HG03095 (cell line): Measurements from ENCODE around the gene CFAP74.

Experiments
- ATAC-seq: cut with Tn5 transposase; IDR thresholded peaks from one replicate; pipeline ENCODE4 v1.9.1; 2021; ENCODE audit warnings: moderate library complexity; ENCODE audit not compliant: unreplicated experiment

The CFAP74 gene

GRCh38 chr1:1972976-1973715 is 30.4 kb downstream of the CFAP74 start:
- ATAC-seq: no peak

GRCh38 chr1:1971688-1972087 is 31.9 kb downstream of the CFAP74 start:
- ATAC-seq: no peak

GRCh38 chr1:1971017-1971416 is 32.6 kb downstream of the CFAP74 start:
- ATAC-seq: no peak

DNA sequence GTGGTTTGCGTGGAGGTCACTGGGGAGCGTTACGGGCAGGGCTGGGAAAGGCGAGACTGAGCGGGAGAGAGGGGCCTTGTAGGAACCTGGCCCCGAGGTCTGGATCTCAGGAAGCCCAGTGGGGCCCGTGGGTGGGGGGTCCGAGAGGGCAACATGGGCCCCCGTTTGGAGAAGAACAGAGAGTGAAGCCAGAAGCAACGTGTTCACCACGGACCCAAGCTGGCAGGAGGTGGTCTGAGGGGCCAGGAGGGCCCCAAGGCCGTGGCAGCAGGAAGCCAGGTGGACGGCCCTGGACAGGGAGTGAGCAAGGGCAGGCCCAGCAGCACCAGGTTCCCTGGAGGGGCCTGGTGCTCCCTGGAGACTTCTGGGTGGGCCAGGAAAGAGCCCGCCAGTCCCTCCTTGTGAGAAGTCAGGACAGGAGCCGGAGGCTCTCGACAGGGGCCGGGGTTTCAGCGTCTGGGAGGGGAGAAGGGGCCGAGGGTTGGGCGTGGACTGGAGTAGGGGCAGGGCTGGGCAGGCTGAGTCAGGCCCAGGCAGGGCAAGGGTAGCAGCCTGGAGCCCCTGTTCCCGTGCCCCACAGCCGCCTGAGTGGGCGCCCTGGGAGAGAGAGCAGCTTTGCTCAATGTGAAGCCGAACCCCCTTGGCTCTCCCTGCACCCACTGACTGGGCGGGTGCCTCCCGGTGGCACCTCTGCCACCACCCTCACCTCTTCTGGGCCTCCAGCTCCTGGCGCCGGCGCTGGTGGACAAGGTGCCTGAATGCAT is 33.5 kb downstream of the CFAP74 start:
- ATAC-seq: no peak

DNA sequence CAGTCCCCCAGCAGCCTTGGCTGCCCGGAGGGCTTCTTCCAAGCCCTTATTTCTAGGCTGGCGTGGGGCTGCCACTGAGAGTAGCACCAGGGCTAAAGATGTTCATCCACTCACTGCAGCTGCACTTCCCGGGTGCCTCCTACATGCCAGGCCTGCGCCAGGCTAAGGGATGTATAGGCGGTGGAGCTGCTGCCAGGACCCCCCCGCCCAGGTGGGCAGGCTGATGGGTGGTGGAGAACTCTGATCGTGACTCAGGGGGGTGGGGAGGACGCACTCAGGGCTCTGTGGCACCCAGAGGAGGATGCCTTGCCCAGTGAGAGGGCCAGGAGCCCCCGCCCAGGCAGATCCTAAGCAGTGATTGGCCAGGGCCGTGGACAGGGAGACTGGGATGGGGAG is 34.1 kb downstream of the CFAP74 start:
- no peak for ATAC-seq

DNA sequence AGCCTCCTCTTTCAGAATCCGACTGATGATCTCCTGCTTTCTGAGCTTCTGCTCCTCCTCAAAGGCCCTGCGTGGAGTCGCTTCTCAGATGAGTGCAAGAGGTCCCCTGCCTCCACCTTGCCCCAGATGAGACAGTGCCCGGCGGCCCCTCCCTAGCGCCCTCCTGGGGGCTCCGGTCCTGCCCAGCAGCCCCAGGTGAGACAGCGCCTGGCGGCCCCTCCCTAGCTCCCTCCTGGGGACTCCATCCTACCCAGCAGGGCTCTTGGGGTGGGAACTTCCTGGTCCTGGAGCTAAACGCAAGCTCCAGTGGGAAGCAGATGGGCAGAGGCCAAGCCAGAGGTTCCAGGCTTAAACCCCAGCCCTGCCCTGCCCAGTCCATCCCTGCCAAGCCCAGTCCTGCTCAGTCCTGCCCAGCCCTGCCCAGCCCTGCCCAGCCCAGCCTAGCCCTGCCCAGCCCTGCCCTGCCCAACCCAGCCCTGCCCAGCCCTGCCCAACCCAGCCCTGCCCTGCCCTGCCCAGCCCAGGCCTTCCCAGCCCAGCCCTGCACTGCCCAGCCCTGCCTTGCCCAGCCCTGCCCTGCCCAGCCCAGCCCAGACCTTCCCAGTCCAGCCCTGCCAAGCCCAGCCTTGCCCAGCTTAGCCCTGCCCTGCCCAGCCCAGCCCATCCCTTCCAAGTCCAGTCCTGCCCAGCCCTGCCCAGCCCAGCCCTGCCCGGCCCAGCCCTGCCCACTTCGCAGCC is 34.6 kb downstream of the CFAP74 start:
- no peak for ATAC-seq

GRCh38 chr1:1967879-1968278 is 35.7 kb downstream of the CFAP74 start:
- ATAC-seq: no peak

- no peak for ATAC-seq
These were observed 36.4 kb downstream of the CFAP74 start for GRCh38 chr1:1967151-1967550.

DNA sequence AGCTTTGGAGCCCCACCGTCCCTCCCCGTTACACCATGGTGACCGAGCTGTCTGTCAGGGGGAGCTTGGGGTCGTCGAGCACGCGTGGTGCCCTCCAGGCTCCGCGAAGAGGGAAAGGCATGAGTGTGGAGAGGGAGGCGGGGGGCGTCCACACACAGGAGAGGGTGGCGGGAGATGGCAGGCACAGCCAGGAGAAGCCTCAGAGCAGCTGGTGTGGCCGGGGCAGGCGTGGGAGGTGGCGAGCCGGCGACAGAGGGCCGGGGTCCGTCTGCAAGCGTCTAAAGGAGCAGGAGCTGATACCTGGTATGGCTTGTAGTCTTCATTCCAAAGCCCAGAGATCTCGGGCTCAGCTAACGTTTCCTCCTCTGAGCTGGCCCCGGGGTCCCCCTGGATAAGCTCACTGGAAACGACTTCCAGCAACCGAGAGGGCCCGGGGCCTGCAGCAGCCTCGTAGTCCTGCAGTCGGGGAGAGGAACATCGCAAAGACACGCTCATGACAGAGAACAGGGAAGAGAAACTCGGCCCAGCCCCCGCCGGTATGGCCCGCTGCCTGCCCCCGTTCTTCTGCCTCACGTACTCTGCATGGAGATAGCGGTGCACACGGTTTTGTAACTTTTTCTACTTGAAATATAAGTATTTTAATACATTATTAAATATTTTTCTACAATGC is 37.4 kb downstream of the CFAP74 start:
- no peak for ATAC-seq

- no peak for ATAC-seq
These were observed 38.0 kb downstream of the CFAP74 start for GRCh38 chr1:1965546-1965945.

DNA sequence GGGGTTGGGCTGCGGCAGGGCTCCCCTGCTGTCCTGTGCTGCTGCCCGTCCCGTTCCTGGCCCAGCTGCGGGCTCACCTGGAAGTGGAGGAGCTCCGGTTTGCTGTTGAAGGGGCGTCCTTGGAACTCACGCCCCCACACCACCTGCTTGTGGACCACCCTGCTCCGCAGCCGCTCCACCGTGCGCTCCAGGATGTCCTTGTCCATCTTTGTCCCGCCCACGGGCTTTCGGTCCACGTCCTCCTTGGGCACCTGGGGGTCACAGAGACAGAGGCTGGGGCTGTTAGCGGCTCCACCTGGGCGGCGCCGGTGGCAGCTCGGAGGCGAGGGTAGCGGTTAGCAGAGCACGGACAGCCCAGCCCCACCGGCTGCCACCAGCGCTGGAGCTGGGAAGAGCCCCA is 38.8 kb downstream of the CFAP74 start:
- no peak for ATAC-seq

GRCh38 chr1:1963570-1963969 is 40.0 kb downstream of the CFAP74 start:
- ATAC-seq: no peak

- ATAC-seq: no peak
These were observed 40.8 kb downstream of the CFAP74 start for GRCh38 chr1:1962752-1963151.

DNA sequence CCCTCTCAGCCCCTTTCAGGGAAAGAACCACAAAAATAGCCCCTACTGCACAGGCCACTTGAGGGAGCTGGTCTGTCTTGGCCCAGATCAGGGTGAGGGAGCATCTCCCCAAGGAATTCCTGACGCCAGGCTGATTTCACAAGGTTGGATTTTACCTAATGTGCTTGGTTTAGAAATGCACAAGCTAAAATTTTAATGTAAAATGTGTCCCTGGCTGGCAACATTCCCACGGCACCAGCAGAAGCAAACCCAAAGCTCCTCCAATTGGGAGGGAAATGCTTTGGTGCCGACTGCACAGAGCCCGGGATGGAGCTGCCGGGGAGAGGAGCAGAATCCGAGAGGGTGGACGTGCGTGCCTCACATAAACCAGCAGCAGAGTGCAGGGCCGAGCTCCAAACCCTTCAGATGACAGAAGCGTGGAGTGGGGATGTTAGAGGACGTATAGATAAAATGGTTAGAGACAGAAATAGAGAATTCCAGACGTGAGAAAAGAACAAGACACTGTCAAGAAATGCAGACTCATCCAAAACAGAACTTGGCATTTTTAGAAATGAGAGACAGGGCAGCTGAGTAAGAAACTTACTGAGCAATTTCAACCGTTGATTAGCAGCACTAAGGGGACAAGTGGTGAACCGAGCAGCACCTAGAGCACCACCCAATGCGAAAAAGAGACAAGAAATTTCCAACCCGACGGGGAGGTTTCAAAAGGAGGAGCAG is 42.9 kb downstream of the CFAP74 start:
- no peak for ATAC-seq

DNA sequence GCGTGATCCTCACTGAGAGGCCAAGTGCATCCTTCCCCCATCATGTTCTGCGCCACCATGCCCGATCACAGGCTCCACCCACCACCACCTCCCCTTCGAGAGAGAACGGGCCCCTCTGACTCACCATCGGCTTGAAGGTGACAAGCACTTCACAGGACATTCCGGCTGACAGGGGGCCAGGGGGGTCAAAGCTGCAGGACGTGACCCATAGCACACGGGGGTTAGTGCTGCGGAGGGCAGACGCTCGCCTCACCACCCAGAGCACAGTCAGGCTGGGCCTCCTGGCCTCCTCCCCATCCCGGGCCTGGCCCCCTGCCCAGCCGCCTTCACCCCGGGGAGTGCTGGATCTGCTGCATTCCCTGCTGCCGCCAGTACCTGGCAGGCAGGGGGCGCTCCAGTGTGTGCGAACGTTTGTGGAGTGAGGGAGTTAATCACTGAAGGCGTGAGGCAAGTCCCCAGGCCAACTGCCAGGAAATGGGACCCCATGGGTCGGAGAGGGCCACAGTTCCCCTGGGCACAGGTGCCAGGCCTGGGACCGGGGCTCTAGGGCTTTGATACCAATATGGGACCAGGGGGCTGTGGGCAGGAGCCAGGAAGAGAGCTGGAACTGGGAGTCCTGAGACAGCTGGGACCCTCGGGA is 43.6 kb downstream of the CFAP74 start:
- no peak for ATAC-seq

- ATAC-seq: no peak
These were observed 44.1 kb downstream of the CFAP74 start for GRCh38 chr1:1959459-1959839.

- no peak for ATAC-seq
These were observed 45.5 kb downstream of the CFAP74 start for GRCh38 chr1:1958071-1958541.

GRCh38 chr1:1957533-1957961 is 46.0 kb downstream of the CFAP74 start:
- no peak for ATAC-seq

DNA sequence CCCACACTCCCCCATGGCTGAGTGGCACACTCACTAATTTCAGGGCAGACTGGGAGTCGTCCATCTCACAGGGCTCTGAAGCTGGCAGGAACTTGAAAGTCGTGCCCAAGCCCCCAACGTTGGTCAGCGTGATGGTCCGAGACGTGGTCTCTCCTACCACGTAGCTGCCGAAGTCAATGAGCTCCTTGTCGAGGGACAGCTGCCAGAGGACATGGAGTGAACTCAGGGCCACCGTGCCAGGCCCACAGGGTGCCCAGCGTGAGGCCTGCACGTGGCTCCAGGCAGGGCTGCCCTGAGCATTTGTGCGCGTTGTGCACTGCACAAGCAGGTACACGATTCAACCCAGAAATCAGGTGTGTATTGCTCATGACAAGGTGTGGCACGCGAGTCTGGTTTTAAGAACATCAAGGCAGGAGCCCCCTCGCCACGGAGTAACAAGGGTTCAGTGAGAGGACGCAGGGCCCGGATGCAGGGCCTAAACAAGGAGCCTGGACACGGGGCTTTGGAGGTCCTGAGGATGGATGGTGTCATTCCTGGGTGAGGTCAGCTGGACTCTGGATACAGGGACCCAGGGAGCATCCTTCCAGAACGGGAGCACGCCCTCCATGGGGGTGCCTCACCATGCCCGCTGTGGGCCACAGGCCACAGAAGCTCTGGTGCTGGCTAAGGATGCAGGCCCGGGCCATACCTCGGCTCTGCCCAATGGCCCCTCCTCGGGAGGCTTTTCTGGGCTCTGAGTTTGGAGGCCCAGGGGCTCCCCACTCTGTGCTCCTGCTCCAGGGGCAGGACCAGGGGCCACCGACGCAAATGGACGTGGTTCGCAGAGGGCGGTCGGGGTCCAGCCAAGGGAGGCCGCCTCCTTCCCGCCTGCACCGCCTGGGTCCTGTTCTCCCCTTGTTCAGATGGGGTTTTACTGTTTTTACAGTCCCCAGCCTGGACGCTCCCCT is 46.7 kb downstream of the CFAP74 start:
- ATAC-seq: no peak
